ENCODE measurements around the gene CHTOP. TPM values are rescaled to one million over a fixed set of nuclear protein-coding genes. Genes with fewer than 3 reads are reported as not detected.

CHTOP gene
- total RNA-seq, 1 donor from 2014 or later = 67.3 TPM

GRCh38 chr1:153687346-153688125 is 53.7 kb downstream of the CHTOP start:
- Histone ChIP-seq H3K4me1 (no peaks in the 10 kb centered on the region), H3K36me3 (no peaks in the 10 kb centered on the region), H3K27ac (no peak overlapping the region), H3K4me3 (no peak overlapping the region), H3K27me3 (no peaks in the 10 kb centered on the region), H3K9me3 (no peaks in the 10 kb centered on the region)
- DNase-seq (ENCODE audit: extremely low spot score in 2 of 2) = no peak
- intact Hi-C loops (cut with DNase I) = no loop called here
- TF ChIP-seq POLR2AphosphoS5 (IDR thresholded peaks at IDR 0.05; ENCODE audit: insufficient read depth in 1 of 2, low read depth in 1 of 2) (no peak), CTCF (IDR thresholded peaks at IDR 0.05) (no peak), POLR2A (IDR thresholded peaks at IDR 0.05) (no peak)

GRCh38 chr1:153688276-153688675 is 54.4 kb downstream of the CHTOP start:
- Histone ChIP-seq H3K9me3 (no peaks in the 10 kb centered on the region), H3K27ac (no peak overlapping the region), H3K4me1 (no peaks in the 10 kb centered on the region), H3K36me3 (no peaks in the 10 kb centered on the region), H3K4me3 (no peak overlapping the region), H3K27me3 (no peaks in the 10 kb centered on the region)
- intact Hi-C loops (cut with DNase I) = no loop called here
- no peak for DNase-seq (ENCODE audit: extremely low spot score in 2 of 2)
- TF ChIP-seq POLR2AphosphoS5 (IDR thresholded peaks at IDR 0.05; ENCODE audit: insufficient read depth in 1 of 2, low read depth in 1 of 2) (no peak), POLR2A (IDR thresholded peaks at IDR 0.05) (no peak), CTCF (IDR thresholded peaks at IDR 0.05) (no peak)

- no peaks in the 10 kb centered on the region for H3K36me3 ChIP-seq
- TF ChIP-seq POLR2A (IDR thresholded peaks at IDR 0.05) (no peak), POLR2AphosphoS5 (IDR thresholded peaks at IDR 0.05; ENCODE audit: insufficient read depth in 1 of 2, low read depth in 1 of 2) (no peak)
- intact Hi-C loops (cut with DNase I) = no loop called here
- no peak overlapping the region for H3K4me3 ChIP-seq
- no peak for DNase-seq (ENCODE audit: extremely low spot score in 2 of 2)
- H3K4me1 ChIP-seq = no peaks in the 10 kb centered on the region
- no peak overlapping the region for H3K27ac ChIP-seq
- H3K27me3 ChIP-seq = no peaks in the 10 kb centered on the region
- H3K9me3 ChIP-seq = no peaks in the 10 kb centered on the region
These were observed 55.0 kb downstream of the CHTOP start for GRCh38 chr1:153688736-153689328.

- no peak overlapping the region for H3K27ac ChIP-seq
- no peak overlapping the region for H3K4me3 ChIP-seq
- TF ChIP-seq POLR2A (IDR thresholded peaks at IDR 0.05) (no peak), POLR2AphosphoS5 (IDR thresholded peaks at IDR 0.05; ENCODE audit: insufficient read depth in 1 of 2, low read depth in 1 of 2) (no peak), CTCF (IDR thresholded peaks at IDR 0.05) (no peak)
- H3K9me3 ChIP-seq = no peaks in the 10 kb centered on the region
- H3K4me1 ChIP-seq = peaks cover 17% of the 10 kb centered on the region
- no peaks in the 10 kb centered on the region for H3K27me3 ChIP-seq
- intact Hi-C loops (cut with DNase I) = no loop called here
- H3K36me3 ChIP-seq = no peaks in the 10 kb centered on the region
- DNase-seq (ENCODE audit: extremely low spot score in 2 of 2) = no peak
These were observed 59.6 kb downstream of the CHTOP start for GRCh38 chr1:153693466-153693865.

Small RNAs within 50 kb of the gene (microRNA-seq; reads per million reads assigned to microRNA genes)
- gene MIR8083 (ENCODE audit: borderline number of aligned reads, borderline replicate concordance) = not detected

Small RNAs within 50 kb of the gene (small RNA-seq; reads per million reads assigned to genes)
- gene MIR8083 = not detected

Other genes with a start within 250 kb of the CHTOP start
- gene S100A8, start 243.0 kb upstream of the CHTOP start, total RNA-seq = 1,155 TPM
- gene S100A7A, start 217.5 kb upstream of the CHTOP start, total RNA-seq = not detected
- gene S100A7, start 173.4 kb upstream of the CHTOP start, total RNA-seq = 36.6 TPM
- 562 TPM for gene S100A6, start 98.1 kb upstream of the CHTOP start, total RNA-seq
- gene S100A5, start 93.1 kb upstream of the CHTOP start, total RNA-seq = not detected
- gene S100A4, start 88.3 kb upstream of the CHTOP start, total RNA-seq = 375 TPM
- gene S100A3, start 84.8 kb upstream of the CHTOP start, total RNA-seq = 9.6 TPM
- gene S100A2, start 68.2 kb upstream of the CHTOP start, total RNA-seq = 470 TPM
- gene S100A16, start 20.9 kb upstream of the CHTOP start, total RNA-seq = 259 TPM
- gene S100A14, start 17.7 kb upstream of the CHTOP start, total RNA-seq = 323 TPM
- 116 TPM for gene S100A13, start 6.6 kb upstream of the CHTOP start, total RNA-seq
- gene S100A1, start 5.6 kb upstream of the CHTOP start, total RNA-seq = not detected
- 43.2 TPM for gene SNAPIN, start 24.6 kb downstream of the CHTOP start, total RNA-seq
- 85.4 TPM for gene ILF2, start 36.9 kb downstream of the CHTOP start, total RNA-seq
- 45.9 TPM for gene NPR1, start 44.6 kb downstream of the CHTOP start, total RNA-seq
- gene INTS3, start 94.0 kb downstream of the CHTOP start, total RNA-seq = 45.9 TPM
- gene SLC27A3, start 141.3 kb downstream of the CHTOP start, total RNA-seq = 31.4 TPM